GM21825 (cell line): ENCODE data around the gene KCNK6.
"Not testable (repeated sequence)": the region's sequence is repeated elsewhere in the genome, so short reads cannot be mapped to it uniquely, and the experiment has no call there.

Experiments
- ATAC-seq: cut with Tn5 transposase; IDR thresholded peaks from one replicate; pipeline ENCODE4 v1.9.1; 2021; ENCODE audit warnings: mild to moderate bottlenecking, moderate library complexity; ENCODE audit not compliant: unreplicated experiment

Gene KCNK6

DNA sequence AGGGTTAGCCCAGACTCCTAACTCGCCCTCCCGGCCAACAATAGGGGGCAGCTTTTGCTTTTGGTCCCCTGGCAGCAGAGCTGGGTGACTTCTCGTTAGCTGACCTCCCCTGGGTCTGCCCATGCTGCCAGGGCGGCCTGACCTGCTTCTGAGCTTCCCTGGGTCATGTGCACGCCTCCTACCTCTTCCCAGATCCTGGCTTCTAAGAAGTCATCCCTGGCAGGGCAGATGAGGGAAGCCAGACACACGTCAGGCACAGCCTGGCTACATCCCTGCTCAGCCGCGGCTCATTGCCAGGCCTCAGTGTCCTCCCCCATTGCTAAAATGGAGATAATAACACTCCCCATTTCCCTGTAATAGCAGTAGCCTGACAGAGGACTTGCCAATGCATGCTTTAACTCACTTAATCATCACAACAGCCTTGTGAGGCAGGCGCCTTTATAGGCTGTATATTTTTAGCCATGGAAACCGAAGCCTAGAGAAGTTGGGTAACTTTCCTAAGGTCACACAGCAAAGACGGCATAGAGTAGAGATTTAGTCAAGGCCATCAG is 2.1 kb downstream of the KCNK6 start:
- ATAC-seq: no peak

DNA sequence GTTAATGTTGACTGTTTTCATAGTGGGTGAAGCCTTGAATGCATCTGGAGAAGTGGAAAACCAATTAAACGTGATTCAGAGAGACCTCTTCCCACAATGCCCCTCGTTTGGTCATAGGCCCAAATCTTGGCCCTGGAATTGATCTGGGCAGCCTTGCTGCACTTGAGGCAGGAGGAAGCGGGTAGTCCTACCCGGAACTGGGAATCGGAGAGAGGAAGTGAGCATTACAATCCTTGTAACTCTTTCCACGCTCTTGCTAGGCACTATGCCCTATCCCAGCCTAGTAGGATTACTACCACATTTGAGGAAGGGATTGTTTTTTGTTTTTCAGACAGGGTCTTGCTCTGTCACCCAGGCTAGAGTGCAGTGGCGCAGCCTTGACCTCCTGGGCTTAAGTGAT is 3.6 kb downstream of the KCNK6 start:
- no peak for ATAC-seq

DNA sequence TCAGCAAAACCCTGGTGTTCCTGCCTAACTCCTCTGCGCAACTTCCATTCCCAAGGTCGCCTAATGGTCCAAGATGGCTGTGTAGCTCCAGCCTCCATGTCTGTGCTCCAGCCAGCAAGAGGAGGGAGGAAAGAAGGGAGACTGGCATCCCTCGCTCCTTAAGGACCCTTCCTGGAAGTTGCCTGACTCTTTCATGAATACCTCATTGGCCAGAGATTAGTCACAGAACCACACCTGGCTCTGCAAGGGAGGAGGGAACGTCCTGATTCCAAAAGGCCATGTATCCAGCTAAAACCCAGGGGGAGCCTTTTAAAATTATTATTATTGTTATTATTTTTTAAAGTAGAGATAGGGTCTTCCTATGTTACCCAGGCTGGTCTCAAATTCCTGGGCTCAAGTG is 4.8 kb downstream of the KCNK6 start:
- no peak for ATAC-seq

DNA sequence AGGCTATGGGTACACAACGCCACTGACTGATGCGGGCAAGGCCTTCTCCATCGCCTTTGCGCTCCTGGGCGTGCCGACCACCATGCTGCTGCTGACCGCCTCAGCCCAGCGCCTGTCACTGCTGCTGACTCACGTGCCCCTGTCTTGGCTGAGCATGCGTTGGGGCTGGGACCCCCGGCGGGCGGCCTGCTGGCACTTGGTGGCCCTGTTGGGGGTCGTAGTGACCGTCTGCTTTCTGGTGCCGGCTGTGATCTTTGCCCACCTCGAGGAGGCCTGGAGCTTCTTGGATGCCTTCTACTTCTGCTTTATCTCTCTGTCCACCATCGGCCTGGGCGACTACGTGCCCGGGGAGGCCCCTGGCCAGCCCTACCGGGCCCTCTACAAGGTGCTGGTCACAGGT is 6.9 kb downstream of the KCNK6 start:
- no peak for ATAC-seq

DNA sequence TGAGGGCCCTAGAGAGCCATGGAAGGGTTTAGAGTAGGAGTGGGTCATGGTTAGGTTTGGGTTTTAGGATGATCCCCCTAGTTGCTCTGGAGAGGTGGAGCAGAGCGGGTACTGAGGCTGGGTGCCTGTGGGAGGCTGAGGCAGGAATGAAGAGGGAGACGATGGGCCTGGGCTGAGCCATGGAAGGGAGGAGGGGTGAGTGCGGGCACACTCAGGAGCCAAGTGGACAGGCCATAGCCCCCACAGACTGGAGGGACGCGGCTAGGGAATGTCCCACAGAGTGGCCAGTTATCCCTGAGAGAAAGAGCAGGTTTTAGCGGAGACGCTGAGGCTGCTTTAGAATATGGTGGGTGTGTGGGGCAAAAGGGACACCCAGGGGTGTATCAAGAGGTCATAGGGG is 10.0 kb downstream of the KCNK6 start:
- no peak for ATAC-seq

DNA sequence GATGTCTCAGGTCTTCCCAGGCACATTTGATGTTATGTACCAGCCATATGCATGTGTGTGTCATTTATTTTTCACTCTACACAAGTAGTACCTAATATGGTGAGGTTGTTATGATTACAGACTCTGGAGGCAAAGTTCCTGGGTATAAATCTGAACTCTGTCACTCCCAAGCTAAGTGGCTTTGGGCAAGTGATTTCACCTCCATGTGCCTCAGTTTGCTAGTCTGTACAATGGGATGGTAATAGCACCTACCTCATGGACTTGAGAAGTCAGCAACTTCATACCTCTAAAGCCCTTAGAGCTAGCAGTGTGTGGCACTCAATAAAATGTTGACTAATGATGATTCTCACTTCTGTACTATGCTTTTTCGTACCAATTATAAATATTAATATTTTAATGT is 12.1 kb downstream of the KCNK6 start:
- no peak for ATAC-seq

DNA sequence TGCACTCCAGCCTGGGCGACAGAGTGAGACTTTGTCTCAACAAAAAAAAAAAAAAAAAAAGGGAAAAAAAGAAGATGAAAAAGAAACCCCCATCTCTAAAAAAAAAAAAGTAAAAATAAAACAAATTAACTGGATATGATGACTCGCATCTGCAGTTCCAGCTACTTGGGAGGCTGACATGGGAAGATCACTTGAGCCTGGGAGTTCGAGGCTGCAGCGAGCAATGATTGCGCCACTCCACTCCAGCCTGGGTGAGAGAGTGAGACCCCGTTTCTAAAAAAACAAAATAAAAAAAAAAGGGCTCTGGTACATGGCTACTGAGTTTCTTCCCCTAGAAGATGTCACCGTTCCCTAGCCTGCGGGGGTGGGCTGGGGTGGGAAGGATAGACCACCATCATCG is 13.6 kb downstream of the KCNK6 start:
- no peak for ATAC-seq

DNA sequence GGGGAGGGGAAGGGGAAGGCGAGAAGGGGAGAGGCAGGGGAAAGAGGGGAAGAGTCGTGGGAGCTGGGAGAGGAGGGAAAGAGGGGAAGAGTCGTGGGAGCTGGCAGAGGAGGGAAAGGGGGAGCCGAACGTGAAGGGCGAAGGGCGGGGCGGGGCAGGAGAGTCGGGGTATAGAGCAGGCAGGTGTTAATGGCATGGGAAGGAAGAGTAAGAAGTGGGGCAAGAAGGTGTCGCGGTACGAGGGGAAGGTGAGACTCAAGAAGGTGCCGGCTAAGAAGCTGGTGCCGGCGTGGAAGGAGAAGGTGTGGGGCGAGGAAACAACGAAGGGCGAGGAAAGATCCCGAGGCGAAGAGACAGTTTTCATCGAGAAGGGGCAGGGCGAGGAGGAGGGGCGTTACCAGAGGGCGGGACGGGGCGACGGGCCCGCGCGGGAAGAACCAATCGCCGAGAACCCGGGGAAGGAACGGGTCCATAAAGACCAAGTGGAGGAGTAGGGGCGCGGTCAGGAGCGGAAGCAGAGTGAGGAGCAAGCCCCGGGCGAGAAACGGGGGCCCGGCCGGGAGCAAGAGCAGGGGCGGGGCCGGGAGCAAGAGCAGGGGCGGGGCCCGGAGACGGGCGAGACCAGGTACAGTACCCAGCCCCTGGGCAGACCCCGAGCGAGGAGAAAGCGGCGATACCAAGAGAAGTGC is 16.4 kb downstream of the KCNK6 start:
- peak; percentile 66 for ATAC-seq

DNA sequence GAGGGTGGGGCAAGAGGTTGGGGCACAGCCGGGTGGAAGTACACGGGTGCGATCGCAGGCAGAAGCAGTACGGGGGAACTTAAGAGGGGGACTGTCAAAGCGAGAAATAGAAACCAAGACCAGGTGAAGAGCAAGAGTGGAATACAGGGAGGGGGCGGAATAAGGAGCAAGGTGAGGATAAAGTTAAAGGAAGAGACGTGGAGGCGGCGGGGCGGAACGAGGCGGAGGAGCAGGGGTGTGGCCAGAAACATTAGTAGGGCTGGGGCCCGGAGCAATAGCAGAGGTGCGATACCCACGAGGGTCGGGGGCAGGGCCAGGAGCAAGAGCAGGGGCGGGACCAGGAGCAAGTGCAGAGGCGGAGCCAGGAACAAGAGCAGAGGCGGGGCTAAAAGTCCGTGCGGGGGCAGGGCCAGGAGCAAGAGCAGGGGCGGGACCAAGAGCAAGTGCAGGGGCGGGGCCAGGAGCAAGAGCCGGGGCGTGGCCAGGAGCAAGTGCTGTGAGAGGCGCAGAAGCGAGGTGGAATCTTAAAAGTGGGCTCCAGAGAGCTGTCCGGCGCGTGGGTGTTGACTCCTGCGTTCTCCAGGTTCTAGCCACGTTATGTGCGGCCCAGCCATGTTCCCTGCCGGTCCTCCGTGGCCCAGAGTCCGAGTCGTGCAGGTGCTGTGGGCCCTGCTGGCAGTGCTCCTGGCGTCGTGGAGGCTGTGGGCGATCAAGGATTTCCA is 17.2 kb downstream of the KCNK6 start:
- peak; percentile 48 for ATAC-seq

DNA sequence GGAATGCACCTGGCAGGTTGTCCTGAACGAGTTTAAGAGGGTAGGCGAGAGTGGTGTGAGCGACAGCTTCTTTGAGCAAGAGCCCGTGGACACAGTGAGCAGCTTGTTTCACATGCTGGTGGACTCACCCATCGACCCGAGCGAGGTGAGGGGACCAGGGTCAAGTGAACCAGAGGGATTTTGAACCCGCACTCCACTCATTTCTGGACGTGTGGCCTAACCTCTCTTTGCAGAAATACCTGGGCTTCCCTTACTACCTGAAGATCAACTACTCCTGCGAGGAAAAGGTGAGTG is 17.7 kb downstream of the KCNK6 start:
- ATAC-seq: no peak

DNA sequence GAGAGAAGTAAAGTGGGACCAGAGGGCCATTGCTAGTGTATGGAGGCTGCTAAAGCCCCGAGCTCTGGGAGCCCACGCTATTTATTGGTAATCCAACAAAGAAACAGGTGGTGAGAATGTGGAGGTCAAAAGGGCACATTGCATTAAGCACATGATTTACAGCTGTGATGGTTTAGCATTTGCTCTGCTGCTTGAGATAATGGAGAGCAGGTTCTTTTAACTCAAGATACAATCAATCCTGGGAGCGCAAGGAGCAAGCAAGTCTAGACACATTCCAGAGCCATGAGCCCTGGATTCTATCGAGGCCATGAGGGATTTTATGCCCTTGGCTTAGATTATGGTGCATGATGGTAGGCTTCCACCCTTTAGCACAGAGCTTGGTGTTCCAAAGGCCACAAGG is 19.4 kb downstream of the KCNK6 start:
- not testable (repeated sequence) for ATAC-seq

DNA sequence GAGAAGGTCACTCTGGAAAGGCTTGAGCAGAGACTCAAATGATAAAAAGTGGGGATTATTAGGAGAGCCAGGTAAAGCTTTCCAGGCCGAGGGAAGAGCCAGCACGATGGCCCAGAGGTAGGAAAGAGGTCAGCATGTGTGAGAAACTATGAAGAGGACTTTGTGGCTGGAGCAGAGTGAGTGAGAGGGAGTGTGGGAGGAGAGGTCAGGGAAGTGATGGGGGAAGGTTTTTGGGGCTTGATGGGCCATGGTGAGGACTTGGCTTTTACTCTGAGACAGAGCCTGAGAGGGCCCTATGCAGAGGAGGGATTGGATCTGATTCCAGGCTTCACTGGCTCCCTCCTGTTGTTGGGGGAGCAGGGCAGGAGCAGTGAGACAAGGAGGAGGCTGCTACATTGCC is 21.3 kb downstream of the KCNK6 start:
- ATAC-seq: no peak

DNA sequence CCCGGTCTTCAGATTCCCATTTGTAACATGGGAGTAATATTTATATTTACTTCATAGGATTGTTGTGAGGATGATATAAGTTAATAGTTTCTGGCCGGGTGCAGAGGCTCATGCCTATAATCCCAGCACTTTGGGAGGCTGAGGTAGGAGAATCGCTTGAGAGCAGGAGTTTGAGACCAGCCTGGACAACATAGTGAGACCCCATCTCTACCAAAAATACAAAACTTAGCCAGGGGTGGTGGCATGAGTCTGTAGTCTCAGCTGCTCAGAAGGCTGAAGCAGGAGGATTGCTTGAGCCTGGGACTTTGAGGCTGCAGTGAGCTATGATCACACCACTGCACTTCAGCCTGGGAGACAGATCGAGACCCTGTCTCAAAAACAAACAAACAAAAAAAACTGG is 27.2 kb downstream of the KCNK6 start:
- ATAC-seq: no peak

DNA sequence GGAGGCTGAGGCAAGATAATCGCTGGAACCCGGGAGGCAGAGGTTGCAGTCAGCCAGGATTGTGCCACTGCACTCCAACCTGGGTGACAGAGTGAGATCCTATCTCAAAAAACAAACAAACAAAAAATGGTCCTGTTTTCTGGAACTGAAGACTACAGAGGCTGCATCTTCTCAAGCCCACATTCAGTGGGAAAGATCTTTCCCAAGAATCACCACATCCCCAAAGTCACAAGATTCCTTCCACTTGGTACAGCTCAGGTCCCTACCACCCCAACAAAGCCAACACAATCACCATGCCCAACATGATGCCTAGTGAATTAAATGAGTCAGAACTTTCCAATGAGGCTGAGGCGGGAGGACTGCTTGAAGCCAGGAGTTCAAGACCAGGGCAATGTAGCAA is 31.2 kb downstream of the KCNK6 start:
- ATAC-seq: no peak

DNA sequence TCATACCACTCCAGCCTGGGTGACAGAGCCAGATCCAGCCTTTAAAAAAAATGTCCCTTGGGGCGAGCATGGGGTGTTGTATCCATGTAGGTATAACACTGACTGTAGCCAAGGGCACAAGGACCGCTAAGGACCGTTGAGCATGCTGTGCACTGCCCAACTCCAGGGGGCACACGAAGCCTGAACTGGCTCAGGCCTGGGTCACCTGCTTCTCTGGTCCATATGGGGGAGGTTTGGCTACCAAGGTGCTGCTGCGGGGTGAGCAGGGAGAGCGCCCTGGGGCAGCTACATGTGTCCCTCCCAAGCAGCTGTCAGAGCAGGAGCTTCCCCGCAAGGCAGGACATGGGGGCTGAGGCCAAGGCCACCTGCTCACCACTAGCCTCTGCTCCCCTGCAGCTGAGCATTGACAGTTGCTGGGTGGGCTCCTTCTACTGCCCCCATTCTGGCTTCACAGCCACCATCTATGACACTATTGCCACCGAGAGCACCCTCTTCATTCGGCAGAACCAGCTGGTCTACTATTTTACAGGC is 32.3 kb downstream of the KCNK6 start:
- ATAC-seq: no peak

DNA sequence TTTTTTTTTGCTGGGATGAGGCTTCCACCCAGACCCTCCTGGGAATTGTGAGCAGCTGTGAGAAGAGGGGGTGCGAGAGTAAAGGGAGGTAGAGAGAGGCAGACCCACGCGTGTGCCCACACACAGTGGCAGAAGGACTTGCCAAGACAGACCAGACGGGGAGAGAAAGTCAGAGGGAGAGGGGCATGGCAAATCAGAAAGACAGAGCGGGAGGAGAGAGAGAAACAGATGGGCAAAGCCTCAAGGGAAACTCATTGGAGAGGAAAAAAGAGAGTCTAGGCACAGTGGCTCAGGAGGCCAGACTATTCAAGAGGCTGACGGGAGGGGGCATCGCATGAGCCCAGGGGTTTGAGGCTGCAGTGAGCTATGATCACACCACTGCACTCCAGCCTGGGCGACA is 33.0 kb downstream of the KCNK6 start:
- ATAC-seq: no peak

DNA sequence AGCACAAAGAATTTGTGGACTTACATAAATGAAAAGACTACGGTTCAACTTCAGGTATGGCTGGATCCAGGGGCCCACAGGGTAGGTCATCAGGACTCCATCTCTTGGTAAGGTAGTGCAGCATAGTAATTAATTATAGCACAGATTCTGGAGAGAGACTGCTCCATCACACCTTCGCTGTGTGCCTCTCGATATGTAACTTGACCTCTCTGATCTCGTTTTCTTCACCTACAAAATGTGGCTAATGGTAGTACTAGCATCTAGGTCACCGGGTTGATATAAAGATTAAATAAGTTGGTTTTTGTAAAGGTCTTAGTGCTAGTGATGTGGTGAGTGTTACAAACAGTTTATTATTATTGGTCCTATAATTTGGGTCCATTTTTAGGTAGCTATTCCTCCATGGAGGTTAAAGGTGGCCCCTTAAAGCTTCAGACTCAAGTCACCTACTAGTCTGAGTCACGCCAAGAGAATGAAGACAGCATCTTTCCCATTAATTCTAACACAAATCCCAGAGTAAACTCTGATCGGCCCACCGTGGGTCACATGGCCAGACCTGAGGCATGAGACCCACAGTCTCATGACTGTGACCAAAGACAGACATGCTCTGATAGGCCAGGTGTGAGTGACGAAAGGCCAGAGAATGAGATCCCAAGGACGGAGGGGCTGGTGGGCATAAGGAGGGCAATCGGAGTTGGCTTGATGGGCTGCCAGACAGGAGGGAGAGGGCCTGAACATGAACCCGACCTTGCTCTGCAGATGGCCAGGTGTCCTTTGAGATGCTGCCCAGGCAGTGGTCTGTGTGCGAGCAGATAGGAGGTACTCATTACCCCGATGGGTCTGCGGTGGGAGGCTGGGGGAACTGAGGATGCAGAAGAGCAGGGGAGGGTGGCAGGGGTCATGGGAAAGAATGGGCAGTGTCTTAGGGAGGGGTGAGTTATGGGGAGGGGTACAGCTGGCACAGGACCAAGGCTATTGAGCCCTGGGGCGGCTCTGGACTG is 36.4 kb downstream of the KCNK6 start:
- ATAC-seq: no peak

DNA sequence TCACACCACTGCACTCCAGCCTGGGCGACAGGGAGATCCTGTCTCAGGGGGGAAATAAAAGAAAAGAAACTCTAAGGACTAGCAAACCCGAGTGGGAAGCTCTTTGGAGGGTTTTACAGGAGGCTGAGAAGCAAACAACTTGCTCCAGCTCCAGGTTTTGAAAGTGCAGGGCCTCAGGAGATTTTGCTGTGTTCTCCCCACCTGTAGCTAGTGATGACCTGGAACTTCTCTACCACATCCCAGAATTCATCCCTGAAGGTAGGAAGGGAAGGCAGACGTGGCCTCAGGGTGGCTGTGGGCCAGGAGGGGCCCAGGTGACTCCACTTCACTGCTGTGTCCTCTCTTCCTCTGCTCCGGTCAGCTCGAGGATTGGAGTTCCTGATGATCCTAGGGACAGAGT is 38.4 kb downstream of the KCNK6 start:
- ATAC-seq: no peak

DNA sequence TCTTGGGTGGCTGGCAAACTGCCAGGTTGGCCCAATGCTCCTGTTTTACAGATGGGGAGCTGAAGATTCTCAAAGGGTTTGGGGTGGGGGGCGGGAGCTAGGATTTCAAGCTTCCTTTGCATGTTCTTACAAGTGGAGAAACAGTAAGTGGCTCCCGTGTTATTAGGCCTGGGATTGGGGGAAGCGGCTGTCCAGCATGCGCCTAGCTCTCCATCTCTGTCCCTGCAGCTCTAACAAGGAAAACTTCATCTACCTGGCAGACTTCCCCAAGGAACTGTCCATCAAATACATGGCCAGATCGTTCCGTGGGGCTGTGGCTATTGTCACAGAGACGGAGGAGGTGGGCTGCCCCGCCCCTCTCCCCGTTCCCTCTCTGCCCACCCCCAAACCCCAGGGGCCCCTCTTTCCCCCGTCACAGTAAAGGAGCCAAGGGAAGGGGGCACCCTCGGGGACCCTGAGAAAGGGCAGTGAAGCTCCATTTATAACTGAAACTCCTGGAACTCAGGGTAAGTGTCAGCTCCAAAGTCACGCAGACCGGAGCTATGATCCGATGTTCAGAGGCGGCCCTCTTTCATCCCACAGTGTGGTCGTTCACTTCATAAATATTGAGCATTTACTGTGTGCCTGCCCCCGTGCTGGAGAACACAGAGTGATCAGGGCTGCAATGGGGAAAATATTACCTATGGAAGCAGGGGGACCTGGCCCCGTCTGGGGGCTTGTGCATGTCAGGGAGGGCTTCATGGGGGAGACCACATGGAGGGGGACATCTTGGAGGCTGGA is 39.8 kb downstream of the KCNK6 start:
- no peak for ATAC-seq

DNA sequence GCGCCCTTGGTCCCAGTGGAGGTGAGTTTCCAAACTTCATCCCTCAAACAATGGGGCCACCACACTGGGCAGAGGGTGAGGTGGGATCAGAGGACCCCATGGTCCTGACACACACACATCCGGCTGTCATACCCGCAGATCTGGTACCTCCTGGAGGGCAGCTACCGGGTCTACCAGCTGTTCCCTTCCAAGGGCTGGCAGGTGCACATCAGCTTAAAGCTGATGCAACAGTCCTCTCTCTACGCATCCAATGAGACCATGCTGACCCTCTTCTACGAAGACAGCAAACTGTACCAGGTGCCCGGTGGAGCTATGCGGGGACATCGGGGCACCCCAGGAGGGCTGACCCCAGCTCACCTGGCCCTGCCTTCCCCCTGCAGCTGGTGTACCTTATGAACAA is 40.7 kb downstream of the KCNK6 start:
- ATAC-seq: no peak
